ENCODE measurements around the gene LAMB1. TPM values are rescaled to one million over a fixed set of nuclear protein-coding genes. Genes with fewer than 3 reads are reported as not detected.
A peak's percentile ranks its signal among the peaks of the same experiment; 100 is the strongest.

LAMB1 gene
- total and polyA plus RNA-seq, 2 of the 13 experiments (the other 11 are each of a cell fraction or from before 2014, with no cell fraction given), result 109 to 124 TPM

DNA sequence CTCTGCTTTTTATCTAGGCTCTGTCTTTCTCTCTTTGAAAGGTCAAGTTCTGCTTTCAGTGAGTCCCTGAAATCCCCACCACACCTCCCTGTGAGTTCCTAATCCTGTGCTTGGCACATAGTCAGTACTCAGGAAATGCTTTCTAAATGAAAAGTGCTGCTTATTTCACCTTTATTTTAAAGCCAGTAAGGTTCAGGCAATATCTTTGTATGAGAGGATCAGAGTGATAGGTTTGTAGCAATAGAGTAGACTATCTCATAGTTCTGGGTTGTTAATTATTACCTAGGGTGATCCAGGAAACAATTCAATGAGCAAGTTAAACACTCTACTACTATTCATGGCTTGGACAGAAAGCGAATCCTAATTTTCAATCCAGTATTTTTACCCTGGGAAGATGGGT is 7.4 kb upstream of the LAMB1 start (continued):
- TF ChIP-seq ZKSCAN5 (CRISPR knock-in tag; IDR thresholded peaks at IDR 0.05) (no peak), ELF1 (CRISPR knock-in tag; IDR thresholded peaks at IDR 0.05) (no peak), SNAI1 (CRISPR knock-in tag; IDR thresholded peaks at IDR 0.05; ENCODE audit: borderline replicate concordance) (no peak), GPN1 (CRISPR knock-in tag; IDR thresholded peaks at IDR 0.05; ENCODE audit: borderline replicate concordance) (no peak), ZNF510 (CRISPR knock-in tag; IDR thresholded peaks at IDR 0.05; ENCODE audit: low read depth) (no peak), HES4 (CRISPR knock-in tag; IDR thresholded peaks at IDR 0.05; ENCODE audit: borderline replicate concordance) (no peak), KDM1A (CRISPR knock-in tag; IDR thresholded peaks at IDR 0.05) (no peak), CEBPG (CRISPR knock-in tag; IDR thresholded peaks at IDR 0.05) (0 out of 2 replicates have a peak, but pooled peaks have one; percentile 33), ZNF10 (CRISPR knock-in tag; IDR thresholded peaks at IDR 0.05; ENCODE audit: borderline replicate concordance, low read depth) (no peak), GFI1 (CRISPR knock-in tag; IDR thresholded peaks at IDR 0.05; ENCODE audit: borderline replicate concordance) (no peak), ZNF501 (CRISPR knock-in tag; IDR thresholded peaks at IDR 0.05) (no peak), RFXANK (CRISPR knock-in tag; IDR thresholded peaks at IDR 0.05) (no peak), RBFOX2 (IDR thresholded peaks at IDR 0.05; ENCODE audit: low read depth, low read length) (0 out of 2 replicates have a peak, but pooled peaks have one; percentile 36)
- TF ChIP-seq, protein P1, sequence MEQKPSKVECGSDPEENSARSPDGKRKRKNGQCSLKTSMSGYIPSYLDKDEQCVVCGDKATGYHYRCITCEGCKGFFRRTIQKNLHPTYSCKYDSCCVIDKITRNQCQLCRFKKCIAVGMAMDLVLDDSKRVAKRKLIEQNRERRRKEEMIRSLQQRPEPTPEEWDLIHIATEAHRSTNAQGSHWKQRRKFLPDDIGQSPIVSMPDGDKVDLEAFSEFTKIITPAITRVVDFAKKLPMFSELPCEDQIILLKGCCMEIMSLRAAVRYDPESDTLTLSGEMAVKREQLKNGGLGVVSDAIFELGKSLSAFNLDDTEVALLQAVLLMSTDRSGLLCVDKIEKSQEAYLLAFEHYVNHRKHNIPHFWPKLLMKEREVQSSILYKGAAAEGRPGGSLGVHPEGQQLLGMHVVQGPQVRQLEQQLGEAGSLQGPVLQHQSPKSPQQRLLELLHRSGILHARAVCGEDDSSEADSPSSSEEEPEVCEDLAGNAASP (CRISPR knock-in tag; IDR thresholded peaks at IDR 0.05; ENCODE audit: borderline replicate concordance), result no peak
- TF ChIP-seq, protein P2, sequence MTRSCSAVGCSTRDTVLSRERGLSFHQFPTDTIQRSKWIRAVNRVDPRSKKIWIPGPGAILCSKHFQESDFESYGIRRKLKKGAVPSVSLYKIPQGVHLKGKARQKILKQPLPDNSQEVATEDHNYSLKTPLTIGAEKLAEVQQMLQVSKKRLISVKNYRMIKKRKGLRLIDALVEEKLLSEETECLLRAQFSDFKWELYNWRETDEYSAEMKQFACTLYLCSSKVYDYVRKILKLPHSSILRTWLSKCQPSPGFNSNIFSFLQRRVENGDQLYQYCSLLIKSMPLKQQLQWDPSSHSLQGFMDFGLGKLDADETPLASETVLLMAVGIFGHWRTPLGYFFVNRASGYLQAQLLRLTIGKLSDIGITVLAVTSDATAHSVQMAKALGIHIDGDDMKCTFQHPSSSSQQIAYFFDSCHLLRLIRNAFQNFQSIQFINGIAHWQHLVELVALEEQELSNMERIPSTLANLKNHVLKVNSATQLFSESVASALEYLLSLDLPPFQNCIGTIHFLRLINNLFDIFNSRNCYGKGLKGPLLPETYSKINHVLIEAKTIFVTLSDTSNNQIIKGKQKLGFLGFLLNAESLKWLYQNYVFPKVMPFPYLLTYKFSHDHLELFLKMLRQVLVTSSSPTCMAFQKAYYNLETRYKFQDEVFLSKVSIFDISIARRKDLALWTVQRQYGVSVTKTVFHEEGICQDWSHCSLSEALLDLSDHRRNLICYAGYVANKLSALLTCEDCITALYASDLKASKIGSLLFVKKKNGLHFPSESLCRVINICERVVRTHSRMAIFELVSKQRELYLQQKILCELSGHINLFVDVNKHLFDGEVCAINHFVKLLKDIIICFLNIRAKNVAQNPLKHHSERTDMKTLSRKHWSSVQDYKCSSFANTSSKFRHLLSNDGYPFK (CRISPR knock-in tag; IDR thresholded peaks at IDR 0.05; ENCODE audit: borderline replicate concordance), result no peak
- TF ChIP-seq, protein P3, sequence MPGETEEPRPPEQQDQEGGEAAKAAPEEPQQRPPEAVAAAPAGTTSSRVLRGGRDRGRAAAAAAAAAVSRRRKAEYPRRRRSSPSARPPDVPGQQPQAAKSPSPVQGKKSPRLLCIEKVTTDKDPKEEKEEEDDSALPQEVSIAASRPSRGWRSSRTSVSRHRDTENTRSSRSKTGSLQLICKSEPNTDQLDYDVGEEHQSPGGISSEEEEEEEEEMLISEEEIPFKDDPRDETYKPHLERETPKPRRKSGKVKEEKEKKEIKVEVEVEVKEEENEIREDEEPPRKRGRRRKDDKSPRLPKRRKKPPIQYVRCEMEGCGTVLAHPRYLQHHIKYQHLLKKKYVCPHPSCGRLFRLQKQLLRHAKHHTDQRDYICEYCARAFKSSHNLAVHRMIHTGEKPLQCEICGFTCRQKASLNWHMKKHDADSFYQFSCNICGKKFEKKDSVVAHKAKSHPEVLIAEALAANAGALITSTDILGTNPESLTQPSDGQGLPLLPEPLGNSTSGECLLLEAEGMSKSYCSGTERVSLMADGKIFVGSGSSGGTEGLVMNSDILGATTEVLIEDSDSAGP (CRISPR knock-in tag; IDR thresholded peaks at IDR 0.05; ENCODE audit: borderline replicate concordance), result no peak
- TF ChIP-seq, protein P4, sequence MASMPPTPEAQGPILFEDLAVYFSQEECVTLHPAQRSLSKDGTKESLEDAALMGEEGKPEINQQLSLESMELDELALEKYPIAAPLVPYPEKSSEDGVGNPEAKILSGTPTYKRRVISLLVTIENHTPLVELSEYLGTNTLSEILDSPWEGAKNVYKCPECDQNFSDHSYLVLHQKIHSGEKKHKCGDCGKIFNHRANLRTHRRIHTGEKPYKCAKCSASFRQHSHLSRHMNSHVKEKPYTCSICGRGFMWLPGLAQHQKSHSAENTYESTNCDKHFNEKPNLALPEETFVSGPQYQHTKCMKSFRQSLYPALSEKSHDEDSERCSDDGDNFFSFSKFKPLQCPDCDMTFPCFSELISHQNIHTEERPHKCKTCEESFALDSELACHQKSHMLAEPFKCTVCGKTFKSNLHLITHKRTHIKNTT (CRISPR knock-in tag; IDR thresholded peaks at IDR 0.05), result no peak

Data from HepG2 (cell line).